Upper lobe of left lung (tissue), 6 donors: ENCODE data around the gene ZFPL1. TPM values are rescaled to one million over a fixed set of nuclear protein-coding genes. Genes with fewer than 3 reads are reported as not detected.

Experiments used
- ATAC-seq, 2 donors: fragments of 200-7000 bp; cut with Tn5 transposase; one replicate each; pipeline ENCODE4 v1.9.1; 2022; ENCODE audit warnings: mild to moderate bottlenecking in 2 of 2, moderate library complexity in 2 of 2; ENCODE audit not compliant: low FRiP score in 2 of 2
- DNase-seq, 2 donors: peaks; one replicate each; pipeline ENCODE4 v3.0.0-alpha.2; 2019 to 2020
- H3K27ac ChIP-seq, 4 donors: fragments of 200-600 bp; sonication (generic); one replicate each; pipeline ENCODE4 v1.5.1; 2016 to 2019
- H3K27me3 ChIP-seq, 4 donors: fragments of 200-600 bp; sonication (generic); one replicate each; pipeline ENCODE4 v1.5.1; 2017 to 2019
- H3K36me3 ChIP-seq, 4 donors: fragments of 200-600 bp; sonication (generic); one replicate each; pipeline ENCODE4 v1.5.1; 2016 to 2019
- H3K4me1 ChIP-seq, 4 donors: fragments of 200-600 bp; sonication (generic); one replicate each; pipeline ENCODE4 v1.5.1; 2018 to 2019
- H3K4me3 ChIP-seq, 4 donors: fragments of 200-600 bp; sonication (generic); one replicate each; pipeline ENCODE4 v1.5.1; 2017 to 2019; ENCODE audit warnings: mild to moderate bottlenecking in 2 of 4, moderate library complexity in 1 of 4
- H3K9me3 ChIP-seq, 4 donors: fragments of 200-600 bp; sonication (generic); one replicate each; pipeline ENCODE4 v1.5.1; 2018 to 2019
- CTCF ChIP-seq, 6 experiments: fragments of 450-650 bp in 4 of 6; fragments of 200-600 bp in 2 of 6; sonication (generic) in 2 of 6; IDR thresholded peaks; one replicate each; pipeline ENCODE4 v1.5.1; 2016 to 2019; ENCODE audit warnings: antibody characterized with exemption in 6 of 6
- EP300 ChIP-seq, 4 donors: sonication (generic); formaldehyde crosslinking; IDR thresholded peaks; one replicate each; pipeline ENCODE4 v1.5.1; 2017; ENCODE audit warnings: antibody characterized with exemption in 4 of 4, control low read depth in 2 of 4
- POLR2A ChIP-seq, 4 donors: fragments of 450-650 bp; IDR thresholded peaks; one replicate each; pipeline ENCODE4 v1.5.1; 2016 to 2017; ENCODE audit warnings: antibody characterized with exemption in 4 of 4, mild to moderate bottlenecking in 2 of 4
- POLR2AphosphoS5 ChIP-seq, 2 donors: sonication (generic); formaldehyde crosslinking; IDR thresholded peaks; one replicate each; pipeline ENCODE4 v1.5.1; 2017; ENCODE audit warnings: antibody characterized with exemption in 2 of 2
- WGBS, 2 donors: methylation state at CpG; one replicate each; pipeline ENCODE4 v1.1.5; 2017 to 2018; 5-methylcytosine and 5-hydroxymethylcytosine counted together
- total RNA-seq, 6 donors: library from RNA; depleted of rRNA in 4 of 6; stranded (reverse); fragments of >200 nt in 4 of 6; gene quantifications; one replicate each; pipeline versions ENCODE4 v1.1.0 to v1.2.1, GENCODE V29; 2016 to 2021
- donor health status: DM: no; HTN: no; CAD: no; lungs with moderate emphysema.
- donor health status: DM: no; HTN: yes; CAD: no; lungs with severe emphysema.

Gene ZFPL1
- total RNA-seq, 6 donors from 2014 or later = 21.4 to 39.8 (median 34.6) TPM

GRCh38 chr11:65127473-65128181, 43.6 kb downstream of the ZFPL1 start:
- TF ChIP-seq POLR2AphosphoS5 (IDR thresholded peaks at IDR 0.05) = no peak
- no peak for TF ChIP-seq CTCF (IDR thresholded peaks at IDR 0.05)
- no peak for TF ChIP-seq EP300 (IDR thresholded peaks at IDR 0.05)
- no peak for TF ChIP-seq POLR2A (IDR thresholded peaks at IDR 0.05)
- no peaks in the 10 kb centered on the region for H3K27me3 ChIP-seq
- DNase-seq (no peak), ATAC-seq (no peak)
- peaks cover 11 to 15% (median 13%) of the 10 kb centered on the region in 4 donors for H3K4me1 ChIP-seq
- peaks cover 45 to 87% (median 81%) of the 10 kb centered on the region in 4 donors for H3K36me3 ChIP-seq
- H3K4me3 ChIP-seq = no peak overlapping the region
- 82 to 86% methylated on average over 9 to 12 of the region's 12 CpGs for WGBS, 2 donors
- H3K27ac ChIP-seq = no peak overlapping the region
- H3K9me3 ChIP-seq = no peaks in the 10 kb centered on the region

- H3K4me1 ChIP-seq = peaks cover 13 to 16% (median 14%) of the 10 kb centered on the region in 4 donors
- no peak overlapping the region for H3K4me3 ChIP-seq
- TF ChIP-seq POLR2AphosphoS5 (IDR thresholded peaks at IDR 0.05) (no peak), EP300 (IDR thresholded peaks at IDR 0.05) (no peak), CTCF (IDR thresholded peaks at IDR 0.05) (no peak), POLR2A (IDR thresholded peaks at IDR 0.05) (no peak)
- peaks cover 45 to 89% (median 83%) of the 10 kb centered on the region in 4 donors for H3K36me3 ChIP-seq
- 90 to 92% methylated on average over 9 to 15 of the region's 15 CpGs for WGBS, 2 donors
- H3K9me3 ChIP-seq = no peaks in the 10 kb centered on the region
- ATAC-seq (no peak), DNase-seq (no peak)
- no peaks in the 10 kb centered on the region for H3K27me3 ChIP-seq
- H3K27ac ChIP-seq = no peak overlapping the region
These were observed 44.4 kb downstream of the ZFPL1 start for GRCh38 chr11:65128182-65129145.

GRCh38 chr11:65129649-65130441, 45.8 kb downstream of the ZFPL1 start:
- 92 to 95% methylated on average over 5 to 10 of the region's 13 CpGs for WGBS, 2 donors
- ATAC-seq (no peak), DNase-seq (no peak)
- Histone ChIP-seq H3K27me3 (no peaks in the 10 kb centered on the region), H3K27ac (no peak overlapping the region), H3K36me3 (peaks cover 45 to 80% (median 78%) of the 10 kb centered on the region in 4 donors), H3K4me1 (peaks cover 15 to 22% (median 18%) of the 10 kb centered on the region in 4 donors), H3K4me3 (no peak overlapping the region), H3K9me3 (no peaks in the 10 kb centered on the region)
- no peak for TF ChIP-seq POLR2AphosphoS5 (IDR thresholded peaks at IDR 0.05)
- no peak for TF ChIP-seq POLR2A (IDR thresholded peaks at IDR 0.05)
- no peak for TF ChIP-seq EP300 (IDR thresholded peaks at IDR 0.05)
- TF ChIP-seq CTCF (IDR thresholded peaks at IDR 0.05) = no peak

- Histone ChIP-seq H3K36me3 (peaks cover 43 to 71% (median 68%) of the 10 kb centered on the region in 4 donors), H3K27me3 (no peaks in the 10 kb centered on the region), H3K27ac (no peak overlapping the region), H3K4me1 (peaks cover 20 to 30% (median 25%) of the 10 kb centered on the region in 4 donors), H3K9me3 (no peaks in the 10 kb centered on the region), H3K4me3 (no peak overlapping the region)
- ATAC-seq (no peak), DNase-seq (no peak)
- TF ChIP-seq CTCF (IDR thresholded peaks at IDR 0.05) (no peak), EP300 (IDR thresholded peaks at IDR 0.05) (no peak)
- WGBS, 2 donors = 90% methylated on average over 12 to 19 of the region's 19 CpGs
These were observed 46.8 kb downstream of the ZFPL1 start for GRCh38 chr11:65130631-65131416.
